Fibroblast of peridontal ligament (primary cell): Measurements from ENCODE around the gene AKT1.

Experiments used
- DNase-seq: peaks from one replicate; pipeline ENCODE4 v3.0.0-alpha.2; 2010; ENCODE audit errors: extremely low read depth

AKT1 gene

DNA sequence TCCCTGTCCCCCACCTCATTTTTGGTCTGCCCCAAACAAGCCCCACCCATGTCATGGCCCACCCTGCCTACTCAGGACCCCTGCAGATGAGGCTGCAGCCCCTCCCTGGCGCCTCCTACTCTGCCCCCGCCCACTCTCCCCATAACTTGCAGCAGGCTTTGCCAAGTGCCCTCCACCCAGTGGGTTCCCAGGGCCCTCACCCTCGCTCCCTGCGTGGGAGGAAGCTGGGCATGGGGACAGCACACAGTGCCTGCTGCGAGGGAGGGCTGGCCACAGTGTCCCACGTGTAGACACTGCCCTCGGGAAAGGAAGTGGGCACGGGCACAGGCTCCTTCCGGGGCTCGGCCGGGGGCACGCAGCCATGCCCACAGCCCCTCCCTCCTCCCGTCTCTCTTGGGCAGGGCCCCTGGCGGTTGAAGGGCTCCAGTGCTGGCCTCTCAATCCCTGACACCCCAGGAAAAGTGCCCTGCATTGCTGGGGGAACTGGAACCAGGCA, 9.4 kb downstream of the AKT1 start:
- no peak for DNase-seq

DNA sequence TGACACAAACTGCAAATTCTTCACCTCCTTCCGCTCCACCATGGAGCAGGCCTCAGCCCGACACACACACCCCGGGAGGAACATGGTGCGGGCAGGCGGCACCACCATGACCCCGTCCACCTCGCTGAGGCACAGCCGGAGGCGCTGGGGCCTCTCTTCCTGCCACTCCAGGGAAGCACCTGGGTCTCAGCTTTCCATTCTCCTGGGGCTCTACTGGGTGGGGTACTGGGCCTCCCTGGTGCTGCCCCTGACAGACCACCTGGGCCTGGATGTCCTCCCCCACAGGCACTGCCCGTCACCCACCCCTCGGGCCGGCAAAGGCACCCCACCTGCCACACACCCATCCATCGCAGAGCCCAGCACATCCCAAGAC, 9.9 kb downstream of the AKT1 start:
- no peak for DNase-seq

DNA sequence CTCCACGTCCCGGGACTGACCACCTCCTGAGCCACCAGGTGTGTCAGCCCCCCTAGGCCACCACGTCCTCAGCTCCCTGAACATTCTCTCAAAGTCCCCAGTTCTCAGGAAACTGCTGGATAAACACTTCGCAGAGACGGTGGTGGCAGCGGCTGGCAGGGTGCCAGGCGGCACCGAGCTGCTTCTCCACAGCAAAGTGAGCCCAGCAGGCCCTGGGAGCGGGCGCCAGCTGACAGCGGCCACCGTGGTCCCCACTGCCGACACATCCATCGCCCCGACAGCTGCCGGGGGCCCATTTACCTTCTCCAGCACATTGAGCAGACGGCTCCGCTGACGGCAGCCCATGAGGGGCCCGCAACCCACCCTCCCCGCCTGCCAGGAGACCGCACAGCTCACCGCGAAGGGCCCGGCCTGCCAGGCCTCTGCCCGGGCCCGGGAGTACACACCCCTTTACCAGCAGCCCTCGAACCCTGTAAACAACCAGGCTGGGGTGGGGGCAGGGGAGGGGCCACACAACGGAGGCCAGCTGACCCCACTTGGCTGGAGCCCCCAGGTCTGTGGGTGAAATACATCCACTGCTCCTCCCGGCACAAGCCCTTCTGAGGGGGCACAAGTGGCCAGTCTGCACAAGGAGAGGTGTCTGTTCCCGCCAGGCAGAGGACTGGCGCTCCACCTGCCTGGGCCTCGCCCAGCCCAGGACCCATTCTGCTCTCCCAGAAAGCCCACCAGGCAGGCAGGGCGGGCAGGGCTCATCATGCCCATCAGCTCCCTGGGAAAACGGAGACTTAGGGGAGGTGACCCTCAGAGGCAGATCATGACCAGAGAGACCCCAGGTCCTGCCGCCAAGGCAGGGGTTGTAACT, 10.5 kb downstream of the AKT1 start:
- no peak for DNase-seq

DNA sequence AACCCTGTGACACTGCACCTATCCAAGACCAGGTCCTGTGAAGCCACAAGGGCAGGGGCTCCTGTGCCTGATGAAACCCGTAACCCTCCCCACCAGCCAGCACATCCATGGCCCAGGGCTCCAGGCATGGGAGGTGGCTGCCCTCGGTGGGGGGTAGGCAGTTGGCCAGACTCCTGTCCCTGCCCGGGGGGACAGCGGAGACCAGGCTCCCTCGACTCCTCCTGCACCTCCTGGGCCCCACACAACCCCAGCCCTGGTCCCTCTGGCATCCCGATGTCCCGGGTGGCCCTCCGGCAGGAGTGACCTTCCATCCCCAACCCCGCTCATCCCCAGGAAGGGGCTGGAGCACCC, 11.4 kb downstream of the AKT1 start:
- DNase-seq: no peak

DNA sequence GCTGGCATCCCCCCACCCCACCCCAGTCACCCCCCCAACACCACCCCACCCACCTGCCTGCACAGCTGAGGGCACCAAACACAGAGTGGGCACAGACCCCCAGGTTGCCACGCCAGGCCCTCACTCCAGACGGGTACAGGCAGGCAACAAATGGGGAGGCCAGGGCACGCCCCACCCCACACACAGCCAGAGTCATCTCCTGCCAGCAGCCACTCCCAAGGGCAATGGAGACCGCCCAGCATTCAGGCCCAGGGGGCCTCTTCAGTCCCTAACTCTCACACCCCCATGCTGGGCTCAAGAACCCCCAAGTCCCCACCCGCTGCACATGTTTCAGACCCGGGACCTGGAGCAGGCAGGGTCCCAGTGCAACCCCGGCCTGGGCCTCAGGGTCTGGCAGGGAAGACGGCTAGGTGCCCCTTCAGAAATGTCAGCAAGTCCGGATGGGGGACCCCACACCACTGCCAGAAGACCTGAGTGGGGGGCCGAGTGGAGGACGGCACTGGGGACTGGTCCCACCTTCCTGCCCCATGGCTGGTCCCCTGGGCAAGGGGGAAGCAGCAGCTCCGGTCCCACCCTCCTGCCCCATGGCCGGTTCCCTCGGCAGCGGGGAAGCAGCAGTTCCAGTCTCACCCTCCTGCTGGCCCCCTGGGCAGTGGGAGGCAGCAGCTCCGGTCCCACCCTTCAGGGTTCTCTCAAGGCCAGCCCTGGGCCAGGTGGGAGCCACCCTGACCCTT, 11.9 kb downstream of the AKT1 start:
- no peak for DNase-seq

DNA sequence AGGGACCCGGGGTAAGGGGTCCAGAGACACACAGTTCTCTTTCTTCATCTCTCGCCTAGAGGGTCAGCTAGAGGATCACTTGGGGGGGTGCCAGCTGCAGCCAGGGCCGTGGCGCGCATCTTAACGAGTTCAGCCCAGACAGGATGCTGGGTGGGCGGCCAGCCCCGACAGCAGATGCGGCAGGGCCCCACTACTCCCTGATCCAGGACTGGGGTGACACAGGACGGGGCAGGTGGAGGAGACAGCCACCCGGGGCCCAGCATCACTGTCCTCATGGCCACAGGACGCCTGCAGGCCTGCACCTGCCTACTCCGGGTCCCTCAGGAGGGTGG, 12.8 kb downstream of the AKT1 start:
- DNase-seq: no peak

DNA sequence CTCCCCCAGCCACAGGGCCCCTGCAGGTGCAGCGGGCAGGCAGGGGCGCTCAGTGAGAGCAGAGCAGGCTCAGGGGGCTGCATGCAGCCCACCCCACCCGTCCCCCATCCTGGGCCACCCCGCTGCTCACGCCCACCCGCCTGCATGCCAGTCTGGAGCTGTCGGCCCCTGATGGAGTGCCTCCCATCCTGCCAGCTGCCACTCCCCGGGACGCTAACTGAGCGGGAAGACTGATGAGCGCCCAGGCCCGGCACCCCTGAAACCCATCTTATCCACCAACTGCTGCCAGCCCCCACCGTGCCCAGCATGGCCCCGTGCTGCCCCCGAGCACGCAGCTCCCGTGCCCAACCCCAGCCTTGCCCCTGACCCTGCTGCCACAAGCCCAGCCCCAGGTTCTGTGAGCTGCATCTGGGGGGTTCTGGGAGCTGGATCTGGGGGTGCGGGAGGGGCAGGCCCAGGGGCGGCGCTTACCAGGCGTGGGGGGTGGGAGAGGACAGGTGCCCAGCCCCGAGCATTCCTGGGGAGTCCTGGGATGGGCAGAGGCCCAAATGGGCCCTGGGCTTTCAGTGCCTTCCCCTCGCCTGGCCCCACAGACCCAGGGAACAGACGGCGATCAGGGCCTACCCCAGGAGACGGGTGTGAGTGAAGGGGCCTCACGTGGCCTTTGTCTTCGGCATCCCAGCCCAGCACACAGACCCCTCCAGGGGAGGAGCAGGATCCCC, 13.3 kb downstream of the AKT1 start:
- no peak for DNase-seq

DNA sequence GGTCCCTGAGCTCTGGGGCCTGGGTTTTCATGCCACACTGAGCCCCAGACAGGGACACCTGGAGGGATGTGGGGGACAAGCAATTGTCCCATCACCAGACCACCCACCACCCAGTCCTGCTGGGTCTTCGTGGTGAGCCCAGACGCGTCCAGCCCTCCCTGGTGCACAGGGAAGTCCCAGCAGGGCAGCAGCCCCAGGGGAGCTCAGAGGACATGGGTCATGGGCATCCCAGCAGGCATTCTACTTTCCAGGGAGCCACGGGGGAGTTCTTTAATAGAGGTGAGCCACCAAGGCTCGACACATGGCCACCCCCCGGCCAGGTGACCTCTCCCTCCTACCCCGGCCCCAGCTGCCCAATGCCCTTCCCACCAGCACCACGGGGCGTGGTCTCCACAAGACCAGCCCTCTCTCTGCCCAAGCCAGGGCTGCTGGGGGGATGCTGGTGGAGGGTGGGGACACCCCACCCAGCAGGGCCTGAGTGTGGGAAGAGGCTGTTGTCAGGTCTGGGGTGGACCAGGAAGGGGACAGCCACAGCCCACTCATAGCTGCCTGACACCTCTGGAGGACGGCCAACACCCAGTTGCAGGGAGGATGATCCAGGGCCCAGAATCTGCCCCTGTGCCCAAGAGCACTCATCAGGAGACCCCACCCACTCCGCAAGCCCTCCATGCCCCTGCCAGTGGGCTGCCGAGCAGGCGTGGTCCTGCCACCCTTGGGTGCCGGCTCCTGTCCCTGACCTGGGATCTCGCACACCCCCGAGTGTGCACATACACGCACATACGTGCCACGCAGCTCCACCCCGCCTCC, 14.1 kb downstream of the AKT1 start:
- DNase-seq: no peak

DNA sequence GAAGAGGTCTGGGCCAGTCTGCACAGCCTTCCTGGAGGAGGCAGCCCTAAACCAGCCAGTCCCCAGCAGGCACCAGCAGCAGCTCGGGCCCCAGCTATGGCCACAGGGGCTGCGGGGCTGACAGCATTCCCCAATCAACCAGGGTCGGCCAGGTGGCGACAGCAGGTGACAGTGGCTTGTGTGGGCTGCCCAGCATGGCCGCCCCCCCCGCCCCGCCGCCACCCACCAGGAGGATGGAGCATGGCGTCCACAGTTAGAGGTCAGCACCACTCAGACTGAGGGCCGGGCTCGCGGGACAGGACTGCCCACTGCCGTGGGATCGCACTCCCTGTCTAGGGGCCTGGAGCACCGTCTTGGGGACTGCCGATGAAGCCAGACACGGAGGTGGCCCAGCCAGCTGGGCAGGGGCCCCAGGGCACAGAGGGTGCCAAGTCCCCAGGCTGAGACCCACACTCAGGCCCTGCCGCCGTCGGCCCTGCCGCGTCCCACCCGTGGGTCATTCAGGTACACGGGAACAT, 15.0 kb downstream of the AKT1 start:
- DNase-seq: no peak

DNA sequence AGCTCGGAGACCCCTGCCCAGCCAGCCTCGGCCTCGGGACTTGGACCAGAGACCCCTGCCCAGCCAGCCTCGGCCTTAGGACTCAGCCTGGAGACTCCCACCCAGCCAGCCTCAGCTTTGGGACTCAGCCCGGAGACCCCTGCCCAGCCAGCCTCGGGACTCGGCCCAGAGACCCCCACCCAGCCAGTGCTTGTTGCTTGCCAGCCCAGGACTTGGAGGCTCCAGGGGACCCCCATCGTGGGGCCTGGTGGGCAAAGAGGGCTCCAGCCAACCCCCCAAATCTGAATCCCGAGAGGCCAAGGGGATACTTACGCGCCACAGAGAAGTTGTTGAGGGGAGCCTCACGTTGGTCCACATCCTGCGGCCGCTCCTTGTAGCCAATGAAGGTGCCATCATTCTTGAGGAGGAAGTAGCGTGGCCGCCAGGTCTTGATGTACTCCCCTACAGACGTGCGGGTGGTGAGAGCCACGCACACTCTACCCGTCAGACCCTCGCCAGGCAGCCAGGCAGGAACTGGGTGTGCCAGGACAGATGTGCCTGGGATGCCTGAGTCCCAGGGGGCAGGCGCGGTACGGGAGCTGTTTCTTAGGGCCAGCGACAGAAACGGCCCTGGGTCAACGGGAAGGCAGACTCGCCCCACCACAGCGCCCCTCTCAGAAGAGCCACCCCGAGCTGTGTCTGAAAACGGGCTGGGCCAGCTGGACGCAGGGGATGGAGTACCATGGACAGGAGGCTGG, 15.6 kb downstream of the AKT1 start:
- no peak for DNase-seq

DNA sequence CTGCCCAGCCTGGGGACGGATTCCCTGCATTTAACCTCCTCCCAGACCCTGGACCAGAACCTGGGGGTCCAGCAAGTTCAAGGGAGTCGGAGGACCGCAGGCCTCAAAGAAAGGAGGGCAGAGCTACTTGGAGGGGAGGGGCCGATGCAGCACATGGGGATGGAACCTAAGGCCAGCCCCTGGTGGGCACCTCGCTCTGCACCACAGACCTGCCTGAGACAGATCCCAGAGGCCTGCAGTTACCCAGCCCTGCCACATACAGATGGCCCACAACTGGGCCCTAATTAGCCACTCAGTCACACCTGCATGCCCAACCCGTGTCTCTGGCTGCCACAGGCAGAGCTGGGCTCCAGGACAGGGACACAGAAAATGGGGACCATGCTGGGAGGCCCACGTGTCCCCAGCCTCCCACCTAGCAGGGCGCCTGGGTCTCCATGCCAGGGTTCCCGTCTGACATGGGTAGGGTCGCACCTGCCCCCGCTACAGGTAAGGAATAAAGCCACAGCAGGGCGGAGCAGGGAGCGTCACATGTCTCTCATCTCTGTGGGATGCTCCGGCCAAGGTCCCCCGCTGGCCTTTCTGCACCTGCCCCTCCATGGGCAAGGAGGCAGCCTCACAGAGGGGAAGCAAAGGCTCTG, 16.7 kb downstream of the AKT1 start:
- DNase-seq: no peak

DNA sequence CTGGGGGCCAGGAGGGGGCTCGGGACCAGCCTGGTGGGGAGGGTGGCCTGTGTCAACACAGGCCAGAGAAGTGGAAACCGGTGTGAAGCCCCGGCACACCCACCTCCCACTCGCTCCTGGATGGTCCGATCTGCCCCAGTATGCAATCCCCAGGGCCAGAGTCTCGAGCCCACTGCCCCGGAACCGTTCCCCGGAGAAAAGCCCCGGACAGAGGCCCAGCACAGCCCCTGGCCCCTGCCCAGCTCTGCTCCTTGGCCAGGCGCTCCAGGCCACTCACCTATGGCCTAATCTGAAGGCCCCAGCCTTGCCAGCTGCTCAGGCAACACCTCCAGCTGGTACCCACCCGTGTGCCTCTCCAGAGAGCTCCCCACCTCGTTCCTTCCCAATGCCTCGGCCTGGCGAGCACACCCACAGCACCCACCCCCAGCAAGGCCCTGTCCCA, 17.7 kb downstream of the AKT1 start:
- DNase-seq: no peak

DNA sequence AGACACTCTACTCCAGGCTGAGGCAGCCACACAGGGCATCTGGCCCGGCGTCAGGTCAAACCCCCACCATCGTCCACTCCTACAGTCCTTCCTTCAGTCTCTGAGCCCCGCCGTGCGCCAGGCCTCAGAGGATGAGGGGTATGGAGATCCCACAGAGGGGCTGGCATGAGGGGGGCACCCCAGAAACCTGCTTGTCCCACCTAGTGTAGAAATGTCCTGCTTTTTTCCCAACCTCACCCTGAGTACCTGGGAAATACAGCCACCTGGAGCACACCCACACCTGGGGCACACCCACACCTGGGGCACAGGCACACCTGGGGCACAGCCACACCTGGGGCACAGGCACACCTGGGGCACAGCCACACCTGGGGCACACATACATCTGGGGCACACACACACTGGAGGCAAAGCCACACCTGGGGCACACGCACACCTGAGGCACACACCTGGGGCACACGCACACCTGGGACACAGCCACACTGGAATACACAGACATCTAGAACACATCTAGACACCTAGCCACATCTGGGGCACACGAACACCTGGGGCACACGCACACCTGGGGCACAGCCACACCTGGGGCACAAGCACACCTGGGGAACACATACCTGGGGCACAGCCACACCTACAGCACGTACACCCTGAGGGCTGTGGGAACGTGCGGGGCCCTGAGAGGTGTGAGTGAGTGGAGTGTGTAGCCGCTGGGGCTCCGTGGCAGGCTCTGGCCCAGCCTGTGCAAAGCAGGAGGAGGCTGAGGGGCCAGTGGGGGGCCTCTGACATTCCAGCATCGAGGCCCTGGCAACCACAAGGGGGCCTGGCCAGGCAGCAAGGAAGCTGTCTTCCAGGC, 18.4 kb downstream of the AKT1 start:
- no peak for DNase-seq

DNA sequence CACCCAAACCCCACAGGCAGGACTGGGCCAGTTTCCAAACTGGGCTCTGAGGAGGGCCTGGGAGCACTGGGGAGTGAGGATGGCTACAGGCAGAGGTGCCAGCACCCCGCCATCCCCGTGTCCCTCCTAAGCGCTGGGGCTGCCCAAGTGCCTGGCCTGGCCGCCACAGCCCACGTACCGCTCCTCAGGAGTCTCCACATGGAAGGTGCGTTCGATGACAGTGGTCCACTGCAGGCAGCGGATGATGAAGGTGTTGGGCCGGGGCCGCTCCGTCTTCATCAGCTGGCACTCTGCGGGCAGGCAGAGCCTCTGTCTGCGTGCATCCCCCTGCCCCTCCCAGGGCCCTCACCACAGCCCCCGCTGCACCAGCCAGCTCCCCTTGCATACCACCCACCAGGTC, 19.1 kb downstream of the AKT1 start:
- DNase-seq: no peak

DNA sequence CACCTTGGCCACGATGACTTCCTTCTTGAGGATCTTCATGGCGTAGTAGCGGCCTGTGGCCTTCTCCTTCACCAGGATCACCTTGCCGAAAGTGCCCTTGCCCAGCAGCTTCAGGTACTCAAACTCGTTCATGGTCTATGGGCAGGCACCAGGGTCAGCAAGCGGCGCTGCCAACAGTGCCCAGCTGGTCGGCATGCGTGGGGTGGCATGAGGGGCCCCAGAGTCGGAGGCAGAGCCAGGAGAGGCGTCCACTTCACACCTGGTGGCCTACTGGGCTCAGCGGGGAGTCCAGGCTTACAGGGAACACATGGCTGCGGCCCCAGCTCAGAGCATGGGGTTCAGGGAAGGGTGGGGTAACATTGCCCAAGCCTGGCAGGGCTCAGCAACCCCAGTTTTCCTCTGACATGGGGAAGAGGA, 20.5 kb downstream of the AKT1 start:
- DNase-seq: no peak

DNA sequence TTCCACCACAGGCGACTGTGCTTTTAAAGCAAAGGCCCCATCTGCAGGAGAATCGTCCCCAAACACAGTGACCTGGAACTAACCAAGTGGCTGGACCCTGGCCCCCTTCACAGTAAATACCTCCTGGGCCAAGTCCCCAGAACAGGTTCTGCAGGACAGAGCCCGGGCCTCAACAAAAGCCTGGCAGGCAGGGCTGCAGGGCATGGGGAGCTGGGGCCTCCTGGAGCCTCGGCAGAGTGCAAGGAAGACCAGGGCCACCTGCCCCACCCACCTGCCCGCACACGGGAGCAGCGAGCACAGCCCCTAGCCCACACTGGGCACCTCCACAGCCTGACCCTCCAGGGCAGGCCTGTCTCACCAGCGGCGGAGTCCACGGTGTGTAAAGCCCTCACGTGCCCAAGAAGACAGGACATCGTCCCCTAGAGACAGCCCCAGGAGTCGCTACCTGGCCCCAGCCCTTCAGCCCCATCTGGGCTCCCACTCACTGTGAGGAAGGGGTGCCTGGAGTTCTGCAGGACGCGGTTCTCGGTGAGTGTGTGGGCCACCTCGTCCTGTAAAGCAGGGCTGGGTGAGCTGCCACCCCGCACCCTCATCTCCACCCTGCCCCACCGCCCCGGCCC, 21.0 kb downstream of the AKT1 start:
- DNase-seq: no peak

DNA sequence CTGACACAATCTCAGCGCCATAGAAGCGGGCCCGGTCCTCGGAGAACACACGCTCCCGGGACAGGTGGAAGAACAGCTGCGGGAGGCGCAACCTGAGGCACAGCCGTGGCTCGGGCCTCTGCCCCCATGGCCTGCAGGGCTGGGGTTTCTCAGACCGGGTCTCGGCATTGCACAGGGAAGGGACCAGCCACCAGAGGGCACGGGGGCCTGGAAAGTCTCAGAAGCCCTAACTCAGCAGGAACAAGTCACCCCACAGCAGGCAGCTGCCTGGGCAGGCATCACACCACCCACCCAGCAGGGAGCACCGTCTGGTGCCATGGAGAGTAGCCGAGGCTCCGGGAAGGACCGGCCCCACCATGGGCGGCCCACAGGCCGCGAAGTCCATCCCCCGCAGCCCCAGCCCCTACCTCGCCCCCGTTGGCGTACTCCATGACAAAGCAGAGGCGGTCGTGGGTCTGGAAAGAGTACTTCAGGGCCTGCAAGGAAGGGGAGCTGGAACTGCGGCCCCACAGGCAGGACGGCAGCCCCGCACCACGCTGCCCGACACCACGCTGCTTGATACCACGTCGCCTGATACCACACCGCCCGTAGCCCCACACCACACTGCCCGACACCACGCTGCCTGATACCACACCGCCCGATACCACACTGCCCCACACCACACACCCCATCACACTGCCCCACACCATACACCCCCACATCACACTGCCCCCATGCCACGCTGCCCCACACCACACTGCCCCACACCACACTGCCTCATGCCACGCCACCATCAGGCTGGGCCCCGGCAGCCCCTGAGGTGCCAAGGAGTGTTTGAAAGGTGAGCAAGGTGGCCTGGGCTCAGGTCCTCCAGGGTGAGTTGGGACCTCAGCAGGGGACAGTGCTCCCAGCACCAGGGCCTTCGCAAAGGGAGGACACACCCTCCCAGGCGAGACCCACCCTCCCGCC, 21.8 kb downstream of the AKT1 start:
- DNase-seq: no peak
